ENCODE measurements around the gene TRAF2.

TRAF2 gene

DNA sequence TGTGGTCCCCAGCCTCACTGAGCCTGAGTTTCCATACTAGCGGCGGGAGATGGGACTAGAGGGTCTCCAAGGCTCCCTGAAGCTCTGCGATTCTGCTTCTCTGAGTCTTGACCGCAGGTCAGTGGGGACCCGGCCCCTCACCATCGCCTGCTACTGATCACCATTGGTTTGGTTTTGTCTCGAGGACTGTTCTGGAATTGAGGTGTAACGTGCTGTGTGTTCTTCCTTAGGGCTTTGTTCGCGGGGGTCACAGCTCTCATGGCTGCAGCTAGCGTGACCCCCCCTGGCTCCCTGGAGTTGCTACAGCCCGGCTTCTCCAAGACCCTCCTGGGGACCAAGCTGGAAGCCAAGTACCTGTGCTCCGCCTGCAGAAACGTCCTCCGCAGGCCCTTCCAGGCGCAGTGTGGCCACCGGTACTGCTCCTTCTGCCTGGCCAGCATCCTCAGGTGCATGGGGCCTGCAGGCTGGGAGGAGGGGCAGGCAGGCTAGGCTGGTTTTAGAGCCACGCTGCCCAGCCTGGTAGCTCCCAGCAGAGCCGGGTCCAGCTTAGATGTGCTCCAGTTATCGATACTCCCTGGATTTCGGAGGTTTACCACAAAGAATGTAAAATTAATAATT lies 12.3 kb downstream of the TRAF2 start:
- Histone ChIP-seq H3K27ac (ENCODE audit: low read depth, low read length) (no peak overlapping the region), H3K4me1 (ENCODE audit: control insufficient read depth in 5 of 5, insufficient read depth in 5 of 5, low read length in 5 of 5) (peaks cover 5 to 33% (median 24%) of the 10 kb centered on the region in 5 donors)

DNA sequence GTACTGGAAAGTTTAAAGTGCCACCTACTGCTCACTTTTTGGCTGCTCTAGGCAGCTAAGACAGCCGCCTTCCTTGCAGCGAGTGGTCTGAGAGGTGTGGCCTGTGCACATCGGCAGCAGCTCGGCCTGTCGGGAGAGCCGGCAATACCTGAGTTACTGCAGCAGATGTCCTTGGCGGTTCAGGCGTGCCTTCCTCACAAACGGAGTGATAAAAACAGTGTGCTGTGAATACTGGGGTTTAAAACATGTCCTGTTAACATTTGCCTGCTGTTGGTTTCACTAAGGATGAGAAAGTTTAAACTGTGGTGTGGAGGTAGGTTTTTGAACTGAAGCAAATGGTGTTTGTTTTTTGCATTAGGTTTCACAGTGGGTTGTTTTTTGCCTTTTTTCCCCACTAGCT lies 12.9 kb downstream of the TRAF2 start:
- H3K36me3 ChIP-seq (ENCODE audit: control insufficient read depth in 5 of 5, insufficient read depth in 5 of 5, low read length in 5 of 5), result peaks cover 0 to 42% (median 31%) of the 10 kb centered on the region in 5 donors

More for the DNA sequence above, 12.3 kb downstream of the TRAF2 start:
- Histone ChIP-seq H3K9ac (ENCODE audit: low read length in 5 of 5) (no peak overlapping the region), H3K4me3 (ENCODE audit: low read depth in 1 of 5, low read length in 5 of 5) (no peak overlapping the region), H3K27me3 (ENCODE audit: control insufficient read depth in 5 of 5, insufficient read depth in 4 of 5, low read length in 5 of 5) (no peaks in the 10 kb centered on the region), H3K9me3 (ENCODE audit: control insufficient read depth in 5 of 5, low read length in 5 of 5) (no peaks in the 10 kb centered on the region), H3K36me3 (ENCODE audit: control insufficient read depth in 5 of 5, insufficient read depth in 5 of 5, low read length in 5 of 5) (peaks cover 0 to 42% (median 31%) of the 10 kb centered on the region in 5 donors)

DNA sequence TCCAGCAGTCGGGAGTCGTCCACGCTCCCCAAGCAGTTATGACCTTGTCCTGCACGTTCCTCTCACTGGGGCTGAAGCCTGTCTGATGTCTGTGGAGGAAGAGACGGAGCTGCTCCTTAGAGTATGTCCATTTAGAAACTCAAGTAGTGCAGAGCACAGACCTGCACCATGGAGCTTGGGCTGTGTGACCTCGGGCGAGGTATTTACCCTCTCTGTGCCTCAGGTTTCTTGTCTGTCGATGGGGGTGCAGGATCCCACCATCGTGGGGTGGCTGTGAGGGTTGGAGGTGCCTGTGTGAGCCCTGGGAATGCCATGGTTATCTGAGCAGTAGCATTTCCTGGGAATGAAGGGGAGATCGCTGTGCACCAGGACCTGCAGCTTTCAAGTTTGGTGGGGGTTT lies 14.2 kb downstream of the TRAF2 start:
- Histone ChIP-seq H3K36me3 (ENCODE audit: control insufficient read depth in 5 of 5, insufficient read depth in 5 of 5, low read length in 5 of 5) (peaks cover 0 to 36% (median 30%) of the 10 kb centered on the region in 5 donors), H3K27ac (ENCODE audit: low read depth, low read length) (peak overlapping the region; percentile 90), H3K9me3 (ENCODE audit: control insufficient read depth in 5 of 5, low read length in 5 of 5) (no peaks in the 10 kb centered on the region), H3K9ac (ENCODE audit: low read length in 5 of 5) (no peak overlapping the region), H3K27me3 (ENCODE audit: control insufficient read depth in 5 of 5, insufficient read depth in 4 of 5, low read length in 5 of 5) (no peaks in the 10 kb centered on the region), H3K4me3 (ENCODE audit: low read depth in 1 of 5, low read length in 5 of 5) (no peak overlapping the region), H3K4me1 (ENCODE audit: control insufficient read depth in 5 of 5, insufficient read depth in 5 of 5, low read length in 5 of 5) (peaks cover 5 to 35% (median 24%) of the 10 kb centered on the region in 5 donors)

More for the DNA sequence above, 12.9 kb downstream of the TRAF2 start:
- Histone ChIP-seq H3K27ac (ENCODE audit: low read depth, low read length) (no peak overlapping the region), H3K4me3 (ENCODE audit: low read depth in 1 of 5, low read length in 5 of 5) (no peak overlapping the region), H3K9me3 (ENCODE audit: control insufficient read depth in 5 of 5, low read length in 5 of 5) (no peaks in the 10 kb centered on the region), H3K9ac (ENCODE audit: low read length in 5 of 5) (no peak overlapping the region), H3K27me3 (ENCODE audit: control insufficient read depth in 5 of 5, insufficient read depth in 4 of 5, low read length in 5 of 5) (no peaks in the 10 kb centered on the region), H3K4me1 (ENCODE audit: control insufficient read depth in 5 of 5, insufficient read depth in 5 of 5, low read length in 5 of 5) (peaks cover 5 to 35% (median 24%) of the 10 kb centered on the region in 5 donors)

DNA sequence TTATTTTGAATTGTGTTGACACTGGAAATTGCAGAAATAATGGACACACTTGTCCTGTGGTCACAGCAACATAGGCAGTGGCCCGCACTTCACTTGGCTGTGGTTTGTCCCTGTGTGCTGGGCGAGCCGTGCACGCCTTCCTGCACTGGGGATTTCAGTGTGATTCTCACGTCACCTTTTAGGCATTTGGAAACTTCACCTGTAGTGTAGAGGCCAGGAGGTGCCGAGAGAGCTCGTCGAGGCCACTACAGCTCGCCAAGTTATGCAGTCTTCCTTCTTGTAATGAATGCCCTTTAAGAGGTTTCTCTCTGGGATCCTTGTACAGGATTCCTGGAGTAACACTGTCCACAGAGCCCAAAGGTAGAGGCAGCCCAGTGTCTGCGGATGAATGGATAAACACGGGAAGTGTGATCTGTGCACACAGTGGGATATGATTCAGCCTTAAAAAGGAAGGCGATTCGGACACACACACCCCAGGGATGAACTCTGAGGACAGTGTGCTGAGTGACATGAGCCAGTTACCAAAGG lies 14.7 kb downstream of the TRAF2 start:
- Histone ChIP-seq H3K4me1 (ENCODE audit: control insufficient read depth in 5 of 5, insufficient read depth in 5 of 5, low read length in 5 of 5) (peaks cover 5 to 35% (median 24%) of the 10 kb centered on the region in 5 donors), H3K36me3 (ENCODE audit: control insufficient read depth in 5 of 5, insufficient read depth in 5 of 5, low read length in 5 of 5) (peaks cover 0 to 36% (median 30%) of the 10 kb centered on the region in 5 donors), H3K9me3 (ENCODE audit: control insufficient read depth in 5 of 5, low read length in 5 of 5) (no peaks in the 10 kb centered on the region), H3K9ac (ENCODE audit: low read length in 5 of 5) (peak overlapping the region in 3 of 5 donors; percentile 41 to 63 (median 48)), H3K27me3 (ENCODE audit: control insufficient read depth in 5 of 5, insufficient read depth in 4 of 5, low read length in 5 of 5) (no peaks in the 10 kb centered on the region), H3K4me3 (ENCODE audit: low read depth in 1 of 5, low read length in 5 of 5) (peak overlapping the region in 1 of 5 donors; percentile 17), H3K27ac (ENCODE audit: low read depth, low read length) (peak overlapping the region; percentile 90)

DNA sequence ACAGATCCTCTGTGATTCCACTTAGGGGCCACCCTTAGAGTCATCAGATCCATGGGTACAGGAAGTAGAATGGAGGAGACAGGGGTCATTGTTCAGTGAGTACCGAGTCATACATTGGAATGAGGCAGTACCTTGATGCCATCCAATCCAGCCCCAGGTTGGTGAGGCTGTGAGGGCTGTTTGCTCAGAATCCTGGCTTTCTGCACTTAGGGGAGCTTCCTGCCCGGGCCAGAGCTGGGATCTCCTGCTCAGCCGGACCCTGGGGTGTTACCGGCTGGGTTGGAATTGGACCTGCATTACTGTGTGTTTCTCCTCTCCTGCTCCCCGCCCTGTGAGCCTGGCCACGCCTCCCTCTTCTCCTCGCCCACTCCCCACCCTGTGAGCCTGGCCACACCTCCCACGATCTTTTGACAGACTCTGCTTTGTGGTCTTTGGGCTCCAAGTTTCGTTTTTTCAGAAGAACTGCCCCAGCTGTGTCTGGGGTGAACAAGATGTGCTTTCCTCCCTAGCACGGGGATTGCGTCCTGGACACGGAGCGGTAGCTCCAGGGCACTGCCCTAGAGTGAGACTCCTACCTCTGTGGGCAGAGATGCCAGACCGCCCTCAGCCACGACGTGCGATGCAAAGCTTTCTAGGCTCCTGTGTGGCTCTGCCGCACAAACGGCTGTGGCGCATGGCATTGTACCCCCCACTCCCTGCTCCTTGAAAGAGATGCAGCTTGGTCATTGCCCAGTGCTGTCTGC lies 15.4 kb downstream of the TRAF2 start:
- Histone ChIP-seq H3K27me3 (ENCODE audit: control insufficient read depth in 5 of 5, insufficient read depth in 4 of 5, low read length in 5 of 5) (no peaks in the 10 kb centered on the region), H3K4me1 (ENCODE audit: control insufficient read depth in 5 of 5, insufficient read depth in 5 of 5, low read length in 5 of 5) (peaks cover 5 to 35% (median 24%) of the 10 kb centered on the region in 5 donors), H3K36me3 (ENCODE audit: control insufficient read depth in 5 of 5, insufficient read depth in 5 of 5, low read length in 5 of 5) (peaks cover 0 to 37% (median 31%) of the 10 kb centered on the region in 5 donors), H3K27ac (ENCODE audit: low read depth, low read length) (peak overlapping the region; percentile 90), H3K9ac (ENCODE audit: low read length in 5 of 5) (peak overlapping the region in 4 of 5 donors; percentile 41 to 63 (median 54)), H3K4me3 (ENCODE audit: low read depth in 1 of 5, low read length in 5 of 5) (peak overlapping the region; percentile 19 to 50 (median 28)), H3K9me3 (ENCODE audit: control insufficient read depth in 5 of 5, low read length in 5 of 5) (no peaks in the 10 kb centered on the region)

DNA sequence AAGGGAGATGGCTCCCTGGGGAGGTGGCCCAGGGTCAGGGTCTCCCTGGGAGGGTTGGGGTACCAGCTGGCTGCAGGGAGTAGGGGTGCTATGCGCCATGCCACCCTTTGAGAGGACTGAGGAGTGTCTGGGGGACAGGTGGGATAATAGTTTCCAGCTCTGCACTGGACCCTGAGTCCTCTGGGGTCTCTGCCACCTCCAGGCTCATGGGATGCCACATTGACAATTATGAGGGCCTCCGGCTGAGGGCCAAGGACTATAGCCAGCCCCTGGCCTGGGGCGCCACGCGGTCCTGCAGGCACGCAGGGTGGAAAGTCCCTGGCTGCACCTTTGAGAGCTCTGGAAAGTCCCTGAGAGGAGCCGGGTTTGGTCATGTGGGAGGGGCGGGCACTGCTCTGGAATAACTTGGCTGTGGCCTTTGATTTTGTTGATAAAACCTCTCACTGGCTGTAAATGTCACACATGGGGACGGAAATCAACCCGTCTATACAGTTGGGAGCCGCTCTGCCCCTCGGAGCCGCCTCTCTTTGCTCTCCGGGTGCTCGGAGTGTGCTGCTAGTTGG lies 16.0 kb downstream of the TRAF2 start:
- H3K4me3 ChIP-seq (ENCODE audit: low read depth in 1 of 5, low read length in 5 of 5), result peak overlapping the region in 4 of 5 donors; percentile 22 to 50 (median 30)
- no peaks in the 10 kb centered on the region for H3K9me3 ChIP-seq (ENCODE audit: control insufficient read depth in 5 of 5, low read length in 5 of 5)
- peaks cover 5 to 35% (median 24%) of the 10 kb centered on the region in 5 donors for H3K4me1 ChIP-seq (ENCODE audit: control insufficient read depth in 5 of 5, insufficient read depth in 5 of 5, low read length in 5 of 5)
- peak overlapping the region in 4 of 5 donors; percentile 41 to 63 (median 54) for H3K9ac ChIP-seq (ENCODE audit: low read length in 5 of 5)
- peaks cover 0 to 43% (median 31%) of the 10 kb centered on the region in 5 donors for H3K36me3 ChIP-seq (ENCODE audit: control insufficient read depth in 5 of 5, insufficient read depth in 5 of 5, low read length in 5 of 5)
- peak overlapping the region; percentile 90 for H3K27ac ChIP-seq (ENCODE audit: low read depth, low read length)
- H3K27me3 ChIP-seq (ENCODE audit: control insufficient read depth in 5 of 5, insufficient read depth in 4 of 5, low read length in 5 of 5), result no peaks in the 10 kb centered on the region

DNA sequence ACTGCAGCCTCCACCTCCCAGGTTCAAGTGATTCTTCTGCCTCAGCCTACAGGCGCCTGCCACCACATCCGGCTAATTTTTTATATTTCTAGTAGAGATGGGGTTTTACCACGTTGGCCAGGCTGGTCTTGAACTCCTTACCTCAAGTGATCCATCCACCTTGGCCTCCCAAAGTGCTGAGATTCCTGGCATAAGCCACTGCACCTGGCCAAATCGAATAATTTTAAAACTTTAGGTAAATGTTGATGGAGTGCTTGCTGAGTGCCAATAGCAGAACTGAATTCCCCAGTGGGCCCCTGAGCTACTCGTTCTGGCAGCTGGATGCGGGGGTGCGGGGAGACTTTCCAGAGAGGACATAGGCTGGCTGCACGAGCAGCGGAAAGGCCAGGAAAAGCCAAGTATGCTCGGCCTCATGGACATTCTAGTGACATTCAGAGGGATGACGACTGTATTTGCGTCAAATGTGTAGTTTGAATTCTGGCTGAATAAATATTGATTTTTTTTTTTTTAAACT lies 16.8 kb downstream of the TRAF2 start:
- Histone ChIP-seq H3K4me3 (ENCODE audit: low read depth in 1 of 5, low read length in 5 of 5) (no peak overlapping the region), H3K9me3 (ENCODE audit: control insufficient read depth in 5 of 5, low read length in 5 of 5) (no peaks in the 10 kb centered on the region), H3K9ac (ENCODE audit: low read length in 5 of 5) (no peak overlapping the region), H3K4me1 (ENCODE audit: control insufficient read depth in 5 of 5, insufficient read depth in 5 of 5, low read length in 5 of 5) (peaks cover 5 to 35% (median 24%) of the 10 kb centered on the region in 5 donors), H3K27ac (ENCODE audit: low read depth, low read length) (peak overlapping the region; percentile 90), H3K27me3 (ENCODE audit: control insufficient read depth in 5 of 5, insufficient read depth in 4 of 5, low read length in 5 of 5) (no peaks in the 10 kb centered on the region), H3K36me3 (ENCODE audit: control insufficient read depth in 5 of 5, insufficient read depth in 5 of 5, low read length in 5 of 5) (peaks cover 0 to 51% (median 38%) of the 10 kb centered on the region in 5 donors)

DNA sequence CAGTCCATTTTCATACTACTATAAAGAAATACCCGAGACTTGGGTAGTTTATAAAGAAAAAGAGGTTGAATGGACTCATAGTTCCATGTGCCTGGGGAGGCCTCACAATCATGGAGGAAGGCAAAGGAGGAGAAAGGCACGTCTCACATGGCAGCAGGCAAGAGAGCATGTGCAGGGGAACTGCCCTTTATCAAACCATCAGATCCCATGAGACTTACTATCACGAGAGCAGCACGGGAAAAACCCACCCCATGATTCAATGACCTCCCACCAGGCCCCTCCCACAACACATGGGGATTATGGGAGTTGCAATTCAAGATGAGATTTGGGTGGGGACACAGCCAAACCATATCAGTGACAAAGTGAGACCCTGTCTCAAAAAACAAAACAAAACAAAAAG lies 19.9 kb downstream of the TRAF2 start:
- Histone ChIP-seq H3K9ac (ENCODE audit: low read length in 5 of 5) (no peak overlapping the region), H3K4me1 (ENCODE audit: control insufficient read depth in 5 of 5, insufficient read depth in 5 of 5, low read length in 5 of 5) (peaks cover 5 to 24% (median 23%) of the 10 kb centered on the region in 5 donors), H3K36me3 (ENCODE audit: control insufficient read depth in 5 of 5, insufficient read depth in 5 of 5, low read length in 5 of 5) (peaks cover 0 to 46% (median 33%) of the 10 kb centered on the region in 5 donors), H3K27ac (ENCODE audit: low read depth, low read length) (no peak overlapping the region), H3K27me3 (ENCODE audit: control insufficient read depth in 5 of 5, insufficient read depth in 4 of 5, low read length in 5 of 5) (no peaks in the 10 kb centered on the region), H3K4me3 (ENCODE audit: low read depth in 1 of 5, low read length in 5 of 5) (no peak overlapping the region), H3K9me3 (ENCODE audit: control insufficient read depth in 5 of 5, low read length in 5 of 5) (no peaks in the 10 kb centered on the region)

DNA sequence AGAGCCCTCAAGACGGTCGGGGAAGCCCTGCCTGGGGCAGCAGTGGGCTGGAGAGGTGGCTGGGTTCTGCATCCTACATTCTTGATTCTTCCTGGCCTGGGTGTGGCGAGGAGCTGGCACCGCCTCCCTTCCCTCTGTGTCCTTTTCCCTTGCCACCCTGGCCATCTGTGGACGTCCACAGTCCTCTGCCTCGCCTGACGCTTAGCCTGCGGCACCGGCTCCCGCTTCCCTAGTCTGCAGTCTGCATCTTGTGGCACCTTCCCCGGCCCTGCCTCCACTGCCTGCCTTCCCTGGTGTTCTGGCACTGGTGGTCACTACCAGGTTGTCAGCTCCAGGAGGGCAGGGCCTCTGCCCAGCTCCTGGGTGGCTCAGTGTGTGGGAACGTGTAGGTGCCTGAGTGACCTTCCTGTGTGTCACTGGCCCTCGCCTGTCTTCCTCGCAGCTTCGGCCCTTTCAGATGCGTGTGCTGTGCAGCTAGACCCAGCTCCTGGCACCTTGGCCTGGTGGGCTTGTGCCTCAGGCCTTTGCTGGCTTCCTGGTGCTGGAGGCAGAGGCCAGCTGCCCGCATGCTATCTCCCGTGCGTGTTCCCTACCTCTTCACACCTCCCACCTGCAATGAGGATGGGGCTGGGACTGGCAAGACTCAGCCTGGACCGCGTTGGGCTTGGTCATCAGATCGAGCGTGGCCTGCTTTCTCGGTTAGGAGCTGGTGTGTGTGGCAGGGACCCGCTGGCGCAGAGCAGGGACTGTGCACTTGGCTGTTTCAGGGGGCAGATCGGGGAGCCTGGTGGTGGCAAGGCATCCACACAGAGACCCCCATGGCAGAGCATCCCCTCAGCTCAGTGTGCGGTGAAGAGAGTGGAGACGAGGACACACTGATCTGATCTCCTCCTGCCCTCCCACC lies 20.9 kb downstream of the TRAF2 start:
- Histone ChIP-seq H3K27ac (ENCODE audit: low read depth, low read length) (no peak overlapping the region), H3K4me1 (ENCODE audit: control insufficient read depth in 5 of 5, insufficient read depth in 5 of 5, low read length in 5 of 5) (peaks cover 2 to 14% (median 13%) of the 10 kb centered on the region in 5 donors), H3K9ac (ENCODE audit: low read length in 5 of 5) (no peak overlapping the region), H3K4me3 (ENCODE audit: low read depth in 1 of 5, low read length in 5 of 5) (no peak overlapping the region), H3K36me3 (ENCODE audit: control insufficient read depth in 5 of 5, insufficient read depth in 5 of 5, low read length in 5 of 5) (peaks cover 0 to 45% (median 31%) of the 10 kb centered on the region in 5 donors), H3K27me3 (ENCODE audit: control insufficient read depth in 5 of 5, insufficient read depth in 4 of 5, low read length in 5 of 5) (no peaks in the 10 kb centered on the region), H3K9me3 (ENCODE audit: control insufficient read depth in 5 of 5, low read length in 5 of 5) (no peaks in the 10 kb centered on the region)
